NT2/D1 (cell line): ENCODE results near the gene KIAA1191.

Source experiments
- SUZ12 ChIP-seq: IDR thresholded peaks from 2 replicates; pipeline ENCODE4 v1.6.1; 2011; ENCODE audit not compliant: insufficient read length, insufficient read depth; ENCODE audit errors: extremely low read depth
- YY1 ChIP-seq: IDR thresholded peaks from 2 replicates; pipeline ENCODE4 v1.6.1; 2011; ENCODE audit not compliant: insufficient read length, insufficient read depth
- ZNF274 ChIP-seq: IDR thresholded peaks from 2 replicates; pipeline ENCODE4 v1.6.1; 2011; ENCODE audit warnings: mild to moderate bottlenecking, low read depth, low read length

- TF ChIP-seq YY1, result no peak
- TF ChIP-seq ZNF274, result no peak
- TF ChIP-seq SUZ12, result no peak
Measured at GRCh38 chr5:176407456-176408251, 46.1 kb upstream of the KIAA1191 start.
